ENCODE results near the gene CSNK1D.
"Not testable (repeated sequence)": the region's sequence is repeated elsewhere in the genome, so short reads cannot be mapped to it uniquely, and the experiment has no call there.

Gene CSNK1D

DNA sequence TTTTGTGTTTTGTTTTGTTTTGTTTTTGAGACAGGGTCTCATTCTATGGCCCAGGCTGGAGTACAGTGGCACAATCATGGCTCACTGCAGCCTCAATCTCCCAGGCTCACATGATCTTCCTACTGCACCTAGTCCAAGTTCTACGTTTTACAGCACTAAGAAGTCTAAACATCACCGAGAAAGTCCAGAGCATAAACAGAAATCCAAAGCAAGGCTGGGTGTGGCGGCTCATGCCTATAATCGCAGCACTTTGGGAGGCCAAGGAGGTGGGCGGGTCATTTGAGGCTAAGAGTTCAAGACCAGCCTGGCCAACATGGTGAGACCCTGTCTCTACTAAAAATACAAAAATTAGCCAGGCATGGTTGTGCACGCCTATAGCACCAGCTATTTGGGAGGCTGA lies 80.5 kb downstream of the CSNK1D start:
- DNase-seq (ENCODE audit: low read depth in 2 of 2) = not testable (repeated sequence)
